ENCODE measurements around the gene PRR20G. TPM values are rescaled to one million over a fixed set of nuclear protein-coding genes. Genes with fewer than 3 reads are reported as not detected.

The PRR20G gene
- total and polyA plus RNA-seq, 2 of the 8 experiments (the other 6 are each of a cell fraction or from before 2014, with no cell fraction given): 0.24 TPM; not detected in 1

GRCh38 chr3:127260826-127261555 is 26.9 kb downstream of the PRR20G start:
- CTCF ChIA-PET (ENCODE audit: partially characterized antibody): no interaction called here
- Histone ChIP-seq H3K23me2 (ENCODE audit: low read depth, low read length) (no peaks in the 10 kb centered on the region), H2BK5ac (ENCODE audit: low read depth, low read length) (no peak overlapping the region), H4K20me1 (replicated peaks in 1 of 2; ENCODE audit: control insufficient read depth in 1 of 2, insufficient read depth in 2 of 2, low read length in 2 of 2) (no peaks in the 10 kb centered on the region), H3K36me3 (ENCODE audit: control insufficient read depth in 2 of 4, insufficient read depth in 4 of 4, low read length in 3 of 4) (no peaks in the 10 kb centered on the region), H3K79me2 (ENCODE audit: control insufficient read depth in 1 of 2, insufficient read depth in 2 of 2, low read length in 2 of 2) (no peaks in the 10 kb centered on the region), H4K8ac (ENCODE audit: extremely low read depth, insufficient read depth, low read length) (no peak overlapping the region), H4K5ac (ENCODE audit: insufficient read length, low read depth, low read length) (no peak overlapping the region), H3K14ac (ENCODE audit: insufficient read length) (no peak overlapping the region), H3K23ac (ENCODE audit: insufficient read length) (no peak overlapping the region), H3K18ac (ENCODE audit: extremely low read depth, low read length) (no peak overlapping the region), H4K91ac (replicated peaks; ENCODE audit: insufficient read length, low read length) (no peak overlapping the region), H2BK15ac (ENCODE audit: low read length) (no peak overlapping the region), H3K4me1 (replicated peaks in 1 of 4; ENCODE audit: control insufficient read depth in 3 of 4, insufficient read depth in 4 of 4, low read length in 3 of 4) (no peaks in the 10 kb centered on the region), H2BK12ac (ENCODE audit: low read depth, low read length) (no peak overlapping the region), H3K9ac (replicated peaks in 1 of 4; ENCODE audit: extremely low read depth in 1 of 4, low read depth in 3 of 4, low read length in 3 of 4) (no peak overlapping the region; a peak in 1 of 7 replicates), H3K4ac (replicated peaks; ENCODE audit: insufficient read length, low read depth, low read length) (no peak overlapping the region), H2BK20ac (ENCODE audit: low read length) (no peak overlapping the region), H3K4me3 (ENCODE audit: extremely low read depth in 1 of 4, insufficient read depth in 2 of 4, low read depth in 3 of 4, low read length in 4 of 4) (no peak overlapping the region), H3K56ac (replicated peaks; ENCODE audit: insufficient read length, low read depth, low read length) (no peak overlapping the region), H2BK120ac (replicated peaks; ENCODE audit: low read depth, low read length) (no peak overlapping the region), H3K9me3 (ENCODE audit: insufficient read depth in 2 of 2, low read depth in 1 of 2, low read length in 1 of 2) (no peaks in the 10 kb centered on the region; a peak in 1 of 4 replicates), H3K79me1 (ENCODE audit: low read depth, low read length) (no peaks in the 10 kb centered on the region), H3K27ac (ENCODE audit: low read depth, low read length) (no peak overlapping the region), H3K27me3 (replicated peaks in 1 of 4; ENCODE audit: control insufficient read depth in 3 of 4, extremely low read depth in 1 of 4, insufficient read depth in 3 of 4, low read length in 3 of 4) (no peaks in the 10 kb centered on the region; a peak in 1 of 7 replicates), H2AK5ac (ENCODE audit: low read depth, low read length) (no peak overlapping the region), H3K4me2 (ENCODE audit: insufficient read depth in 1 of 2, low read depth in 2 of 2, low read length in 2 of 2) (no peak overlapping the region), H2AFZ (ENCODE audit: low read length) (no peak overlapping the region)
- FAIRE-seq: no peak
- WGBS, 2 experiments (ENCODE audit: extremely low coverage in 1 of 2, insufficient coverage in 1 of 2, insufficient read length in 1 of 2, insufficient replicate concordance in 2 of 2, low coverage in 1 of 2, low lambda C conversion rate in 2 of 2, missing lambda C conversion rate in 1 of 2): 76% methylated on average over 6 of the region's 6 CpGs; no CpG with 5 or more reads in 1 of the 2 experiments
- POLR2A ChIA-PET (ENCODE audit: partially characterized antibody): no interaction called here
- DNase-seq (ENCODE audit: low read depth in 1 of 2, low spot score in 2 of 2): no peak
